ENCODE measurements around the gene WWOX. TPM values are rescaled to one million over a fixed set of nuclear protein-coding genes. Genes with fewer than 3 reads are reported as not detected.
A peak's percentile ranks its signal among the peaks of the same experiment; 100 is the strongest.

The WWOX gene
- total RNA-seq, 4 donors from 2014 or later = 135 to 209 (median 159) TPM

DNA sequence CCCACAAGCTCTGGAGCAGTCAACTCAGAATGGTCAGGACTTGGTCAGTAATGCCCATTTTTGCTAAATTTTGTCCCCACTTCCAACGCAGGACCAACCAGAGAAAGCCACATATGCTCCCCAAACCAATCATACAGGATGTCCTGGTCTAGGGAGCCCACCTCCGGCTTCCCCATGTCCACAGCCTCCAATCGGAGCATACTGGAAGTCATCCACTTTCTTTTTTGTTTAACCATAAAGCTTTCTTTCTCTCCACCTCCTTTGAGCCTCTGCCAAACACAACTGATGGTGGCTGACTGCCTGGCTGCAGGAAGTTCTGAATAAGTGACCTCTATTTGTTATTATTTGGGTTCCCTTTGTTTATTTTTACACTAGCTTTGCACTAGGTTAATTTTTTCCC is 549.1 kb downstream of the WWOX start:
- Histone ChIP-seq H3K36me3 (no peaks in the 10 kb centered on the region), H3K27ac (peak overlapping the region in 2 of 3 donors; percentile 5 to 28), H3K4me1 (peaks cover 9 to 12% of the 10 kb centered on the region in 2 donors), H3K9me3 (no peaks in the 10 kb centered on the region), H3K27me3 (no peaks in the 10 kb centered on the region), H3K4me3 (replicated peaks in 1 of 3) (no peak overlapping the region)
- intact Hi-C loops (cut with DNase I) = no loop called here
- TF ChIP-seq, protein P1, sequence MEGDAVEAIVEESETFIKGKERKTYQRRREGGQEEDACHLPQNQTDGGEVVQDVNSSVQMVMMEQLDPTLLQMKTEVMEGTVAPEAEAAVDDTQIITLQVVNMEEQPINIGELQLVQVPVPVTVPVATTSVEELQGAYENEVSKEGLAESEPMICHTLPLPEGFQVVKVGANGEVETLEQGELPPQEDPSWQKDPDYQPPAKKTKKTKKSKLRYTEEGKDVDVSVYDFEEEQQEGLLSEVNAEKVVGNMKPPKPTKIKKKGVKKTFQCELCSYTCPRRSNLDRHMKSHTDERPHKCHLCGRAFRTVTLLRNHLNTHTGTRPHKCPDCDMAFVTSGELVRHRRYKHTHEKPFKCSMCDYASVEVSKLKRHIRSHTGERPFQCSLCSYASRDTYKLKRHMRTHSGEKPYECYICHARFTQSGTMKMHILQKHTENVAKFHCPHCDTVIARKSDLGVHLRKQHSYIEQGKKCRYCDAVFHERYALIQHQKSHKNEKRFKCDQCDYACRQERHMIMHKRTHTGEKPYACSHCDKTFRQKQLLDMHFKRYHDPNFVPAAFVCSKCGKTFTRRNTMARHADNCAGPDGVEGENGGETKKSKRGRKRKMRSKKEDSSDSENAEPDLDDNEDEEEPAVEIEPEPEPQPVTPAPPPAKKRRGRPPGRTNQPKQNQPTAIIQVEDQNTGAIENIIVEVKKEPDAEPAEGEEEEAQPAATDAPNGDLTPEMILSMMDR (IDR thresholded peaks at IDR 0.05) = no peak
- TF ChIP-seq POLR2A (IDR thresholded peaks at IDR 0.05) = no peak
- peak; percentile 34 to 56 for DNase-seq
- WGBS, 2 donors = 37 to 49% methylated on average over 3 of the region's 3 CpGs

DNA sequence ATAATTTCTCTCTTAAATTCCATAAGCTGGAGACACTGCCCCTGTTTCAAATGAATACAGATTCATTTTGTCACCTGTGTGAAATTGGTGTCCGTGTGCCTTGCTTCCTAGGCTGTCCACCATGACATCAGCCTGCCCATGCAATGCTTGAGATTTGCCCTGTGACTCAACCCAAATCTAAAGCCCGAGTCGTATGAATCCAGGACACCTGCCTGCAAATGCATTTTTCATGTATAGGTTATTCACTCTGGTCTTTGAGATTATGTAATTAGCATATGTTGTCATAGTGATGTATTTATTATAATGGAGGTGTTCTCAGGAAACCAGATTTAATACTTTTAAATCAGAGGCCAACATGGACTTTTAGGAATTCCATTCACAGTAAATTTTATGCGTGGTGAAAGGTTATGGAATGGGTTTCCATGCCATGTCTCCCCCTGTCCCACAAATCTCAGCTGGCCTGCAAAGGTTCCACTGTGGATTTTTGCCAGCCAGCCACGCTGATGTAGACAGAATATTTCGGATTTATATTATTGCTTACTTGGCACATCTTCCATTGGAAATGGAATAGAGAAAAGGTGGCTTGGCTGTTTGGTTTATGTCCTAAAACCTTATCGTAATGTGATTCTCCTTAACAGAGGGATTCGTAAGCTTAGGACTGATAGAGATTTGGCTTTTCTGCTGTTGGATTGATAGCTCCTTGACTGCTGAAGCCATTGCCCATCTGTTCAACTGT is 551.1 kb downstream of the WWOX start:
- Histone ChIP-seq H3K9me3 (no peaks in the 10 kb centered on the region), H3K4me1 (peaks cover 9 to 12% of the 10 kb centered on the region in 2 donors), H3K27me3 (no peaks in the 10 kb centered on the region), H3K4me3 (replicated peaks in 1 of 3) (no peak overlapping the region), H3K27ac (no peak overlapping the region), H3K36me3 (no peaks in the 10 kb centered on the region)
- 94 to 98% methylated on average over 8 of the region's 8 CpGs for WGBS, 2 donors
- no peak for TF ChIP-seq POLR2A (IDR thresholded peaks at IDR 0.05)
- TF ChIP-seq, protein P1 (IDR thresholded peaks at IDR 0.05) = no peak
- no peak for DNase-seq
- intact Hi-C loops (cut with DNase I) = no loop called here

DNA sequence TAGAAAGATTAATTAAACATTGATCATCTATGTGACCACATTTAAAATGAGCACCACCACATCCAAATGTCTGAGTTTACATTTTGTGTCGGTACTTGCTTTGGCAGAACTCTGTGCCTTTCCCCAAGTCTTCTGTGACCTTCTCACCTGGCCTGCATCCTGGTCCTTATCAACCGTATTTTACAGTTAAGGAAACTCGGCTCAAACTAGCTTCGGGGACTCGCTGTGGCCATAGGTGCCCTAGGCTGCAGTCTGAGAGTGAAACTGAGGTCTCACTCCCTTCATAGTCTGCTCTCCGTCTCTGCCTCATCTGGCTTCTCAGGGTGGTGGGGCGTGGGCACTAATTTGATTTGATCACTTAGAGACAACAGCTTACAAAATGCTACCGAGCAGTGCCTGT is 555.5 kb downstream of the WWOX start:
- Histone ChIP-seq H3K27me3 (no peaks in the 10 kb centered on the region), H3K27ac (no peak overlapping the region), H3K9me3 (no peaks in the 10 kb centered on the region), H3K4me1 (no peaks in the 10 kb centered on the region), H3K36me3 (no peaks in the 10 kb centered on the region), H3K4me3 (replicated peaks in 1 of 3) (no peak overlapping the region)
- 74 to 85% methylated on average over 8 of the region's 8 CpGs for WGBS, 2 donors
- intact Hi-C loops (cut with DNase I) = no loop called here
- no peak for TF ChIP-seq POLR2A (IDR thresholded peaks at IDR 0.05)
- TF ChIP-seq, protein P1 (IDR thresholded peaks at IDR 0.05) = no peak
- DNase-seq = no peak

DNA sequence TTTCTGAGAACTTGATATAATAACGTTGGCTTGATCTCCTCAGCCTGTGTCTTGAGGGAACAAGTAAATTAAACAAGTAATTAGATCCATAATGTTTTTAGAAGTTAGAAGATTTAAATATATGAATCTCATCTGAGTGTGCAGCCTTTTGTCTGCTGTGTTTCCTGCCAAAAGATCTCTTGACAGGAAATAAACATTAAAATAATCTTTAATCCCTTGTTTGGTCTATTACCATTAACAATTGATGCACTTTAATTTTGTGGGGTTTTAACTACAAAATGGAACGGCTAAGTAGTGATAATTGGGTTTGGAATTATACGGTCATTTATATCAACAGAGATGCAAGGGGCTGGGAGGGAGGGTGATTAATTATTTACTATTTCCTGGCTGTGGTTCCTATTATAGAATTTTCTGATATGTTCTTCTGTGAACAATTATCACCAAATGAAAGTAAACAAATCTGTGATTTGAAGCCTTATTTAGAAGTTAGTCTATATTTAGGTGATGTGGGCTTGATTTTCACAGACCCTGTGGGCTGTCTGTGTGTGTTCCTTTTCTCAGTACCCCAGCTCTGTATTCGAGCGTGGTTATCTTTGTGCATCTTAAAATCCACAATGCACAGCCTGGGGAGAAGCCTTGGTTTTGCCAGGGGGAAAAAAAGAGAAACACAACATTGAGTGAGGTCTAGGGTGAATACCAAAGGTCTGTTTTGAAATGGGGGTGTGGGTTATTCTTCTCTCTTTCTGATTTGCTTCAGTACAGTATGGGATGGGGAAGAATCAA is 556.1 kb downstream of the WWOX start:
- no peak for DNase-seq
- H3K27me3 ChIP-seq = no peaks in the 10 kb centered on the region
- intact Hi-C loops (cut with DNase I) = no loop called here
- WGBS, 2 donors = 71 to 74% methylated on average over 5 of the region's 5 CpGs
- no peak overlapping the region for H3K27ac ChIP-seq
- no peaks in the 10 kb centered on the region for H3K4me1 ChIP-seq
- H3K9me3 ChIP-seq = no peaks in the 10 kb centered on the region
- no peak for TF ChIP-seq POLR2A (IDR thresholded peaks at IDR 0.05)
- TF ChIP-seq, protein P1 (IDR thresholded peaks at IDR 0.05) = no peak
- no peak overlapping the region for H3K4me3 ChIP-seq (replicated peaks in 1 of 3)
- no peaks in the 10 kb centered on the region for H3K36me3 ChIP-seq

DNA sequence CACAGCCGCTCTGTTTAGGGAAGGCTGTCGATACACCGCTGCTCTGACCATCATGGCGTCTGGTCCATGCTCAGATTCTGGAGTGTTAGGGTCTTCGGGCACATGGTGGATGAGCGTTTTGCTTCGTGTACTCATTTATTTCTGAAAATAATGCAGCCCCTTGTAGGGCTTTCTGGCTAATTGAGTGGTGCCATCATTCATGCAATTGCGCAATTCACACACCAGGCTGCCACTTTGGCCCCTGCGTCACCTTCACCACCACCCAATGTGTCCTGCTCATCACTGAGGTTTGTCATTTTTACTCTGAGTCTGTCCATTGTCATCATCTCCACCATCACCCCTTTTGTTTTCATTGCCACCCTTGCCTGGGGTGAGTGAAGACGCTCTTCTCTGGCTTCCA is 557.4 kb downstream of the WWOX start:
- Histone ChIP-seq H3K27ac (no peak overlapping the region), H3K27me3 (no peaks in the 10 kb centered on the region), H3K36me3 (no peaks in the 10 kb centered on the region), H3K4me1 (no peaks in the 10 kb centered on the region), H3K4me3 (replicated peaks in 1 of 3) (no peak overlapping the region), H3K9me3 (no peaks in the 10 kb centered on the region)
- intact Hi-C loops (cut with DNase I) = no loop called here
- no peak for TF ChIP-seq POLR2A (IDR thresholded peaks at IDR 0.05)
- TF ChIP-seq, protein P1 (IDR thresholded peaks at IDR 0.05) = no peak
- 88 to 90% methylated on average over 10 of the region's 10 CpGs for WGBS, 2 donors
- DNase-seq = no peak

Data from thyroid gland (tissue), 4 donors.